Measurements from ENCODE around the gene PARN. TPM values are rescaled to one million over a fixed set of nuclear protein-coding genes. Genes with fewer than 3 reads are reported as not detected.

PARN gene
- total and polyA plus RNA-seq, 2 of the 4 experiments (the other 2 are of a cell fraction), result 24.6 to 25.1 TPM

GRCh38 chr16:14388243-14388642, 241.8 kb downstream of the PARN start:
- Histone ChIP-seq H2AFZ (replicated peaks; ENCODE audit: low read length, poor library complexity) (no peak overlapping the region), H3K4me2 (ENCODE audit: low read depth, low read length) (no peak overlapping the region), H2AK9ac (replicated peaks; ENCODE audit: low read depth, low read length, poor library complexity) (no peak overlapping the region), H2BK5ac (ENCODE audit: low read depth, low read length, poor library complexity, severe bottlenecking) (no peak overlapping the region), H3K79me1 (ENCODE audit: low read depth in 1 of 2, low read length in 2 of 2) (no peaks in the 10 kb centered on the region), H3K27ac (ENCODE audit: insufficient read depth, low read length) (no peak overlapping the region), H3K9ac (ENCODE audit: low read depth, low read length) (no peak overlapping the region), H2BK120ac (ENCODE audit: low read depth, low read length) (no peak overlapping the region), H2BK20ac (ENCODE audit: low read depth, low read length) (no peak overlapping the region), H3K4me1 (ENCODE audit: control insufficient read depth, insufficient read depth, low read length) (no peaks in the 10 kb centered on the region), H3K14ac (replicated peaks; ENCODE audit: low read depth, low read length) (no peak overlapping the region), H3K4me3 (ENCODE audit: insufficient read depth, low read depth, low read length) (no peak overlapping the region), H4K20me1 (ENCODE audit: insufficient read depth, low read length) (no peaks in the 10 kb centered on the region), H3K23ac (ENCODE audit: low read depth, low read length) (no peak overlapping the region), H2AK5ac (ENCODE audit: low read depth, low read length) (no peak overlapping the region), H2BK15ac (ENCODE audit: low read depth, low read length) (no peak overlapping the region), H4K5ac (ENCODE audit: low read depth, low read length) (no peak overlapping the region), H3K9me3 (ENCODE audit: control insufficient read depth, insufficient read depth, low read length) (peaks cover 3% of the 10 kb centered on the region; the same call in 1 of the 2 replicates), H3K56ac (ENCODE audit: extremely low read depth, insufficient read depth, low read length) (no peak overlapping the region), H3K9me1 (ENCODE audit: insufficient read depth, low read length) (no peaks in the 10 kb centered on the region), H3K18ac (ENCODE audit: low read depth, low read length) (no peak overlapping the region), H4K91ac (ENCODE audit: insufficient read depth, low read depth, low read length) (no peak overlapping the region), H3K36me3 (ENCODE audit: control insufficient read depth, insufficient read depth, low read length) (no peaks in the 10 kb centered on the region), H3K27me3 (ENCODE audit: control insufficient read depth, insufficient read depth, low read length) (no peaks in the 10 kb centered on the region), H4K8ac (ENCODE audit: low read depth in 2 of 2, low read length in 2 of 2) (no peak overlapping the region), H3K4ac (ENCODE audit: low read depth, low read length) (no peak overlapping the region)
- dilution Hi-C loops (cut with HindIII; ENCODE audit: low sequenced_read_pairs, unreplicated experiment), result no loop called here
- DNase-seq (no peak), ATAC-seq (ENCODE audit: low read depth) (no peak)
- intact Hi-C loops (cut with micrococcal nuclease), result no loop called here
- 100% methylated on average over 1 of the region's 7 CpGs; no CpG with 5 or more reads in 1 of the 2 experiments for WGBS, 2 experiments (ENCODE audit: extremely low coverage in 2 of 2, insufficient read length in 1 of 2)
- in situ Hi-C loops (cut with MboI; ENCODE audit: low sequenced_read_pairs), result no loop called here
- ChIA-PET POLR2A (ENCODE audit: unreplicated experiment) (no interaction called here), CTCF (no interaction called here)
- TF ChIP-seq CEBPB (IDR thresholded peaks at IDR 0.05; ENCODE audit: low read depth, low read length), result no peak
- no peak for TF ChIP-seq RFX5 (IDR thresholded peaks at IDR 0.05; ENCODE audit: low read depth, low read length)
- TF ChIP-seq POLR2A (IDR thresholded peaks at IDR 0.05; ENCODE audit: low read depth, low read length), result no peak
- TF ChIP-seq MAZ (IDR thresholded peaks at IDR 0.05; ENCODE audit: borderline replicate concordance, low read depth, low read length), result no peak
- TF ChIP-seq, protein P1, sequence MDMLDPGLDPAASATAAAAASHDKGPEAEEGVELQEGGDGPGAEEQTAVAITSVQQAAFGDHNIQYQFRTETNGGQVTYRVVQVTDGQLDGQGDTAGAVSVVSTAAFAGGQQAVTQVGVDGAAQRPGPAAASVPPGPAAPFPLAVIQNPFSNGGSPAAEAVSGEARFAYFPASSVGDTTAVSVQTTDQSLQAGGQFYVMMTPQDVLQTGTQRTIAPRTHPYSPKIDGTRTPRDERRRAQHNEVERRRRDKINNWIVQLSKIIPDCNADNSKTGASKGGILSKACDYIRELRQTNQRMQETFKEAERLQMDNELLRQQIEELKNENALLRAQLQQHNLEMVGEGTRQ (IDR thresholded peaks at IDR 0.05; ENCODE audit: low read depth, low read length), result no peak
- no peak for TF ChIP-seq CHD1 (IDR thresholded peaks at IDR 0.05; ENCODE audit: low read depth, low read length)
- no peak for TF ChIP-seq SMC3 (IDR thresholded peaks at IDR 0.05; ENCODE audit: low read depth, low read length)
- TF ChIP-seq, protein P2, sequence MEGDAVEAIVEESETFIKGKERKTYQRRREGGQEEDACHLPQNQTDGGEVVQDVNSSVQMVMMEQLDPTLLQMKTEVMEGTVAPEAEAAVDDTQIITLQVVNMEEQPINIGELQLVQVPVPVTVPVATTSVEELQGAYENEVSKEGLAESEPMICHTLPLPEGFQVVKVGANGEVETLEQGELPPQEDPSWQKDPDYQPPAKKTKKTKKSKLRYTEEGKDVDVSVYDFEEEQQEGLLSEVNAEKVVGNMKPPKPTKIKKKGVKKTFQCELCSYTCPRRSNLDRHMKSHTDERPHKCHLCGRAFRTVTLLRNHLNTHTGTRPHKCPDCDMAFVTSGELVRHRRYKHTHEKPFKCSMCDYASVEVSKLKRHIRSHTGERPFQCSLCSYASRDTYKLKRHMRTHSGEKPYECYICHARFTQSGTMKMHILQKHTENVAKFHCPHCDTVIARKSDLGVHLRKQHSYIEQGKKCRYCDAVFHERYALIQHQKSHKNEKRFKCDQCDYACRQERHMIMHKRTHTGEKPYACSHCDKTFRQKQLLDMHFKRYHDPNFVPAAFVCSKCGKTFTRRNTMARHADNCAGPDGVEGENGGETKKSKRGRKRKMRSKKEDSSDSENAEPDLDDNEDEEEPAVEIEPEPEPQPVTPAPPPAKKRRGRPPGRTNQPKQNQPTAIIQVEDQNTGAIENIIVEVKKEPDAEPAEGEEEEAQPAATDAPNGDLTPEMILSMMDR (conservative IDR thresholded peaks at IDR 0.05; ENCODE audit: low read depth, low read length), result no peak
- no peak for TF ChIP-seq NFE2L2 (IDR thresholded peaks at IDR 0.05; ENCODE audit: low read depth, low read length)
- no peak for TF ChIP-seq BHLHE40 (IDR thresholded peaks at IDR 0.05; ENCODE audit: low read depth, low read length)
- no peak for TF ChIP-seq ELK1 (IDR thresholded peaks at IDR 0.05; ENCODE audit: borderline replicate concordance, low read depth, low read length)
- TF ChIP-seq RCOR1 (IDR thresholded peaks at IDR 0.05; ENCODE audit: insufficient replicate concordance, low read length), result no peak
- TF ChIP-seq RAD21 (IDR thresholded peaks at IDR 0.05; ENCODE audit: low read length), result no peak
- TF ChIP-seq MAFK (IDR thresholded peaks at IDR 0.05; ENCODE audit: low read depth, low read length), result no peak
- TF ChIP-seq FOS (IDR thresholded peaks at IDR 0.05; ENCODE audit: low read depth, low read length), result no peak
- BruUV-seq (replicated peaks), result no TSS peak
